Pancreas (tissue), 10 donors: ENCODE data around the gene FANCC. TPM values are rescaled to one million over a fixed set of nuclear protein-coding genes. Genes with fewer than 3 reads are reported as not detected.

Experiments
- ATAC-seq, 4 donors: fragments of 200-7000 bp; cut with Tn5 transposase; one replicate each; pipeline versions ENCODE4 v1.8.0 to v1.9.1; 2020; ENCODE audit warnings: mild to moderate bottlenecking in 4 of 4, moderate library complexity in 4 of 4
- DNase-seq, 6 donors: peaks; one replicate each; pipeline ENCODE4 v3.0.0-alpha.2; 2020
- FAIRE-seq: peaks from 2 replicates; lab custom pipeline; 2012; peaks lifted over from hg19 to GRCh38; lab: Jason Lieb, UNC
- H3K27ac ChIP-seq, 4 donors: fragments of 200-600 bp; sonication (generic); 1 replicate in 3 of 4; 2 replicates in 1 of 4; pipeline versions ENCODE4 v1.5.0 to v1.8.0; 2020
- H3K27me3 ChIP-seq, 4 donors: fragments of 200-600 bp; one replicate each; pipeline ENCODE4 v1.8.0; 2021
- H3K36me3 ChIP-seq, 3 donors: fragments of 200-600 bp; sonication (generic) in 1 of 3; one replicate each; pipeline versions ENCODE4 v1.5.0 to v1.8.0; 2020 to 2021
- H3K4me1 ChIP-seq, 3 donors: fragments of 200-600 bp; one replicate each; pipeline ENCODE4 v1.8.0; 2021
- H3K4me3 ChIP-seq, 4 donors: fragments of 200-600 bp; sonication (generic) in 2 of 4; one replicate each; pipeline versions ENCODE4 v1.5.0 to v1.8.0; 2020 to 2021
- H3K9me3 ChIP-seq, 4 donors: fragments of 200-600 bp; one replicate each; pipeline ENCODE4 v1.8.0; 2021
- CTCF ChIP-seq, 4 donors: fragments of 200-600 bp; sonication (generic) in 3 of 4; IDR thresholded peaks; one replicate each; pipeline versions ENCODE4 v1.5.0 to v1.8.0; 2021; ENCODE audit warnings: antibody characterized with exemption in 4 of 4
- WGBS, 2 donors: extraction: QIAGEN DNeasy Blood & Tissue Kit; methylation state at CpG; one replicate each; pipeline ENCODE4 v1.1.7; 2013; 5-methylcytosine and 5-hydroxymethylcytosine counted together
- intact Hi-C, 3 donors: fragments of 100-400 bp; cut with DNase I; formaldehyde crosslinking; loops; one replicate each; pipeline versions ENCODE4 v1.11.1 to v1.14.2; 2022
- polyA plus RNA-seq, 2 donors: library from polyadenylated mRNA; stranded (reverse); fragments of 200-250 nt; gene quantifications; one replicate each; pipeline ENCODE4 v1.2.3, GENCODE V29; 2013
- total RNA-seq, 6 donors: library from RNA; stranded (reverse); fragmentation: NEBNext Ultra II Directional in 4 of 6; extraction: Animal tissue kit (Norgen Biotek cat#: 25700) in 4 of 6; gene quantifications; one replicate each; pipeline versions ENCODE4 v1.2.1 to v1.2.4, GENCODE V29; 2021 to 2023
- donor health status: healthy with polysubstance abuse.
- donor health status: DM: no; HTN: no; CAD: no; lungs with moderate emphysema.
- donor health status: DM: no; HTN: no; CAD: no.
- donor health status: control.
- donor health status: control.
- donor health status: Bipolar disorder and iron deficiency.
- donor health status: DM: yes; HTN: yes; CAD: no.
- donor health status: DM: no; HTN: no; CAD: no.
- donor health status: DM: no; HTN: no; CAD: no.
- donor health status: DM: yes; HTN: yes; CAD: no.

Gene FANCC
- total and polyA plus RNA-seq, 8 donors, result 3.8 to 9.9 (median 4.6) TPM

GRCh38 chr9:95157481-95158151 lies 159.9 kb downstream of the FANCC start:
- intact Hi-C loops, result no loop called here
- WGBS, 2 donors, result 60 to 72% methylated on average over 7 of the region's 7 CpGs
- ATAC-seq (peak; percentile 46 to 84 (median 76)), DNase-seq (peak in 2 of 6 donors; percentile 36 to 41), FAIRE-seq (no peak)
- Histone ChIP-seq H3K4me1 (no peaks in the 10 kb centered on the region), H3K9me3 (no peaks in the 10 kb centered on the region), H3K4me3 (no peak overlapping the region), H3K27me3 (no peaks in the 10 kb centered on the region), H3K36me3 (no peaks in the 10 kb centered on the region), H3K27ac (no peak overlapping the region)
- TF ChIP-seq CTCF (IDR thresholded peaks at IDR 0.05), result no peak

GRCh38 chr9:95156074-95156473 lies 161.4 kb downstream of the FANCC start:
- no peak for ATAC-seq
- H3K27me3 ChIP-seq, result no peaks in the 10 kb centered on the region
- H3K27ac ChIP-seq, result no peak overlapping the region
- no peaks in the 10 kb centered on the region for H3K9me3 ChIP-seq
- DNase-seq, result no peak
- intact Hi-C loops, result no loop called here
- no peak for TF ChIP-seq CTCF (IDR thresholded peaks at IDR 0.05)
- H3K4me1 ChIP-seq, result no peaks in the 10 kb centered on the region
- no peak for FAIRE-seq
- H3K36me3 ChIP-seq, result no peaks in the 10 kb centered on the region
- no peak overlapping the region for H3K4me3 ChIP-seq
- WGBS, 2 donors, result 98 to 99% methylated on average over 2 of the region's 2 CpGs

GRCh38 chr9:95155220-95155619 lies 162.3 kb downstream of the FANCC start:
- FAIRE-seq (no peak), ATAC-seq (no peak)
- no peak for TF ChIP-seq CTCF (IDR thresholded peaks at IDR 0.05)

GRCh38 chr9:95150903-95151302 lies 166.6 kb downstream of the FANCC start:
- TF ChIP-seq CTCF (IDR thresholded peaks at IDR 0.05), result no peak
- H3K4me3 ChIP-seq, result no peak overlapping the region
- H3K36me3 ChIP-seq, result no peaks in the 10 kb centered on the region
- ATAC-seq (no peak), FAIRE-seq (no peak), DNase-seq (no peak)
- peaks cover 0 to 4% (median 0%) of the 10 kb centered on the region in 3 donors for H3K4me1 ChIP-seq
- no peaks in the 10 kb centered on the region for H3K9me3 ChIP-seq
- WGBS, 2 donors, result 94 to 98% methylated on average over 7 of the region's 7 CpGs
- no peak overlapping the region for H3K27ac ChIP-seq
- no peaks in the 10 kb centered on the region for H3K27me3 ChIP-seq
- intact Hi-C loops, result no loop called here

More at GRCh38 chr9:95155220-95155619, 162.3 kb downstream of the FANCC start:
- 78 to 82% methylated on average over 1 of the region's 3 CpGs for WGBS, 2 donors
- H3K36me3 ChIP-seq, result no peaks in the 10 kb centered on the region
- no peak overlapping the region for H3K4me3 ChIP-seq
- H3K4me1 ChIP-seq, result no peaks in the 10 kb centered on the region
- DNase-seq, result no peak
- no peak overlapping the region for H3K27ac ChIP-seq
- H3K9me3 ChIP-seq, result no peaks in the 10 kb centered on the region
- intact Hi-C loops, result no loop called here
- no peaks in the 10 kb centered on the region for H3K27me3 ChIP-seq

- no peak for TF ChIP-seq CTCF (IDR thresholded peaks at IDR 0.05)
Observed at GRCh38 chr9:95148208-95148520, 169.3 kb downstream of the FANCC start.

More at GRCh38 chr9:95148208-95148520, 169.3 kb downstream of the FANCC start:
- FAIRE-seq (no peak), ATAC-seq (no peak), DNase-seq (no peak)
- WGBS, 2 donors, result 71% methylated on average over 2 of the region's 2 CpGs
- H3K27me3 ChIP-seq, result no peaks in the 10 kb centered on the region
- H3K4me3 ChIP-seq, result no peak overlapping the region
- H3K4me1 ChIP-seq, result peaks cover 0 to 4% (median 0%) of the 10 kb centered on the region in 3 donors
- no peaks in the 10 kb centered on the region for H3K9me3 ChIP-seq
- H3K27ac ChIP-seq, result no peak overlapping the region
- intact Hi-C loops, result no loop called here
- H3K36me3 ChIP-seq, result no peaks in the 10 kb centered on the region
